GM19023 (cell line): ENCODE data around the gene CACNA1C.

Experiments
- ATAC-seq: cut with Tn5 transposase; IDR thresholded peaks from one replicate; pipeline ENCODE4 v1.9.1; 2021; ENCODE audit warnings: mild to moderate bottlenecking, moderate library complexity; ENCODE audit not compliant: unreplicated experiment

CACNA1C gene

GRCh38 chr12:2533036-2533435, 480.2 kb downstream of the CACNA1C start:
- no peak for ATAC-seq

- ATAC-seq: no peak
These were observed 482.9 kb downstream of the CACNA1C start for GRCh38 chr12:2535583-2536204.

- ATAC-seq: no peak
These were observed 483.9 kb downstream of the CACNA1C start for GRCh38 chr12:2536724-2537123.

- no peak for ATAC-seq
These were observed 485.2 kb downstream of the CACNA1C start for GRCh38 chr12:2537868-2538541.

- ATAC-seq: no peak
These were observed 487.2 kb downstream of the CACNA1C start for GRCh38 chr12:2539938-2540337.

- ATAC-seq: no peak
These were observed 487.8 kb downstream of the CACNA1C start for GRCh38 chr12:2540535-2540941.

- no peak for ATAC-seq
These were observed 488.9 kb downstream of the CACNA1C start for GRCh38 chr12:2541631-2542204.

- ATAC-seq: no peak
These were observed 491.0 kb downstream of the CACNA1C start for GRCh38 chr12:2543801-2544200.

- no peak for ATAC-seq
These were observed 491.4 kb downstream of the CACNA1C start for GRCh38 chr12:2544230-2544629.

- ATAC-seq: no peak
These were observed 494.7 kb downstream of the CACNA1C start for GRCh38 chr12:2547273-2548044.

GRCh38 chr12:2548081-2548480, 495.3 kb downstream of the CACNA1C start:
- no peak for ATAC-seq

- ATAC-seq: no peak
These were observed 498.0 kb downstream of the CACNA1C start for GRCh38 chr12:2550561-2551411.

- no peak for ATAC-seq
These were observed 498.7 kb downstream of the CACNA1C start for GRCh38 chr12:2551412-2551900.

GRCh38 chr12:2552000-2552756, 499.4 kb downstream of the CACNA1C start:
- ATAC-seq: no peak

- ATAC-seq: no peak
These were observed 500.8 kb downstream of the CACNA1C start for GRCh38 chr12:2553388-2554126.

- no peak for ATAC-seq
These were observed 502.8 kb downstream of the CACNA1C start for GRCh38 chr12:2555487-2556082.

GRCh38 chr12:2557597-2557996, 504.8 kb downstream of the CACNA1C start:
- no peak for ATAC-seq

GRCh38 chr12:2559931-2560330, 507.1 kb downstream of the CACNA1C start:
- no peak for ATAC-seq

GRCh38 chr12:2560356-2560755, 507.6 kb downstream of the CACNA1C start:
- ATAC-seq: no peak
